CD4-positive, alpha-beta T cell treated with Interleukin-4 for 4 hours (primary cell): ENCODE results near the gene CDYL2.
A peak's percentile ranks its signal among the peaks of the same experiment; 100 is the strongest.

Experiments used
- DNase-seq: peaks from one replicate; pipeline ENCODE4 v3.0.0-alpha.2; 2020

CDYL2 gene

GRCh38 chr16:80667251-80667560, 137.2 kb downstream of the CDYL2 start:
- DNase-seq: no peak

- no peak for DNase-seq
These were observed 137.8 kb downstream of the CDYL2 start for GRCh38 chr16:80666378-80667250.

DNA sequence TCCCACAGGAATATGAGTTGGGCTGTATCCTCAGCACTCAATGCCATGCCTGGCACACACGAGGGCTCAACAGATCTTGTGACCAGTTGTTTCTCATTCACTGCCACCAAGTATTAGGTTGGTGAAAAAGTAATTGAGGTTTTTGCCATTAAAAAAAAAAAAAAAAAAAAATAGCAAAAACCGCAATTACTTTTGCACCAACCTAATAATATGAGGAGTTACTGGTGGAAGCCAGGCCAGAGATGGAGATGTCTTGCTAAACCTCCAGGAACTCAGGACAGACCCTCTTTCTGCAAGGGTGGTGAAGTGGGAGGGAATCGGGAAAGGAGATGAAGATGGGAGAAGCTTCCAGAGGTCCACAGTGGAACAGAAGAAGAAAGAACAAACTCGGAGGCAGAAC, 139.0 kb downstream of the CDYL2 start:
- no peak for DNase-seq

DNA sequence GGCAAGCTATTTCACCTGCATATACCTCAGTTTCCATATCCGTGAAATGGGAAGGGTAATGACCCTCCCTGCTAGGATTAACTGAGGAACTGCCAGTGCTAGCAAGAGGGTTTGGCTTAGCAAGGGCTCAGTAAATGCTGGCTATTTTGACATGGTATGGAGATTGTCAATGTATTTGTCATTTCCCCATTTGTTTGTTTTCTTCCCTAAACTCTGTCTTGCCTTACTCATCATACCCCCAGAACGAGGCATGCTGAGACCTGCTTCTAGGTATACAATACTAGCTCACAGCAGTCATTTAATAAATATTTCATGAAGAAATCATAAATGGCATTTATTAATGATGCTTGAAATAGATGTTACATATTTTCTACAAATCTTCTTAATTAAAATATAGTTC, 139.6 kb downstream of the CDYL2 start:
- DNase-seq: no peak

DNA sequence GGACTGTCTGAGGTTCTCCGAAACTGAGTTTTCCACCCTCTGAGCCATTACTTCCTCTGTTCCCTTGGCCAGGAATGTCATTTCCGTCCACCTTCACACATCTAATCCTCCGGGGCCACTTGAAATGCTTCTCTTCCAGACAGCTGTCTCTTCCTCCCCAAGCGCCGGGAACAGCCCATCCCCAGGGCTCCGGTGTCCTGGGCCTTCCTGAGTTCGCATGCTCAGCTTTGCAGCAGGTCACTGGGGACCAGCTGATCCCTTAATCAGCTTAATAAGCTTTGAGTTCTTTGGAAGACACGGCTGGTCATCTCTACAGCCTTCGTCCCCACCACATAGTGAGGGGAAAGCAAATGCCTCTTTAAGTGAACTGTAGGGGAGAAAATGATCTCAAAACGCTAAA, 140.2 kb downstream of the CDYL2 start:
- DNase-seq: no peak

- no peak for DNase-seq
These were observed 141.3 kb downstream of the CDYL2 start for GRCh38 chr16:80663078-80663477.

DNA sequence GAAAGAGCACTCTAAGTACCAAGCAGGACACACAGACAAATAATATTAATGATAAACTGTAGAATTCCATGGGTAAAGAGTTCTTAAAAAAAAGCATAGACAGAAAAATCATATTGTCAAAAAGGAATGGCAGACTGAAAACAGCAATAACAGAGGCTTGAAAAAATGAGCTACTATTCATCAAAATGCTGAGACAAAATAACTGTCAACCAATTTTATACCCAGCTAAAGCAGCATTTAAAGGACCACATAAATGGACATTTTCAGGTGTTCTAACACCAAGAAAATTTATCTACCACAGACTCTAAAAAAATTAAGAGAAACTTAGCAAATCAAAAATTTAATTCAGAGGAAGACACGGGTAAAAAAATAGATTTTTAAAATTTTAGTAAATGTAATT, 144.5 kb downstream of the CDYL2 start:
- no peak for DNase-seq

DNA sequence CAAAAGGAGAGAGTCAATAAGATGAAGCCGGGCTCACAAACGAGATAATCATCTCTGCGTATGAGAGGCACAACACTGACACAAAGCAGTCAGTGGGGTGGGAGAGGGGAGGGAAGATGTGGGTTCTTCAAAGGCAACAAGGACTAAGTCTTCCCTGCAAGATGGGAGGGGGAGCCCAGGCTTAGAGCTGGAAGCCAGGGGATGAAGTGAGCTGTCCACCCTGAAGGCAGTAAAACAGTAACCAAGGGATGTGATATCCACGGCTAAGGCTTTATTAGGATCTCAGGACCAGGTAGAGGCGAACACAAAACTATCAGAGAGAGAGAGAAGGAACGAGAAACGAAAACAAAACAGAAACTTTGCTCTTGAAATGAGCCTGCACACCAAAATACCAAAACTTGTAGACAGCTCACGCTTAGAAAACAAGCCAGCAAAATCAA, 147.7 kb downstream of the CDYL2 start:
- peak; percentile 46 for DNase-seq

DNA sequence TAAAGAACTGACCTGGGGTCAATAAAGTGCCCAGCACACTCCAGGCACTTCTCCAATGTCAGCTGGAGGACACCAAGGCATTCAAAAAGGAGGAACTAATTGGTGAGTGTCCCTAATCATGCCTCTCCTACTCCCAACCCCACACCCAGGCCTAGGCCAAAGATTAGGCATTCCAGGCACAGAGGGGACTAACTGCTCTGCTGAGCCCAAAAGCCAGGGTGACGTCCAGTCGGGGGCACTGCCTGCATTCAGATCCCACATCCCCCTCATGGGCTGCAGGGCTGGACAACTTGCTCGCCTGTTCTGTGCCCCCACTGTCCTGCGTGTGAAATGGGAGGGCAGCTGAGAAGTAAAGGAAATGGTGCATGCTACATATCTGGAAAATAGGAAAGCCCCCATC, 148.2 kb downstream of the CDYL2 start:
- no peak for DNase-seq

- no peak for DNase-seq
These were observed 148.6 kb downstream of the CDYL2 start for GRCh38 chr16:80655751-80656150.

- no peak for DNase-seq
These were observed 150.1 kb downstream of the CDYL2 start for GRCh38 chr16:80654094-80654862.

GRCh38 chr16:80652441-80652840, 152.0 kb downstream of the CDYL2 start:
- no peak for DNase-seq

GRCh38 chr16:80650281-80650680, 154.1 kb downstream of the CDYL2 start:
- DNase-seq: peak; percentile 15

GRCh38 chr16:80640316-80640715, 164.1 kb downstream of the CDYL2 start:
- no peak for DNase-seq

- no peak for DNase-seq
These were observed 164.8 kb downstream of the CDYL2 start for GRCh38 chr16:80639636-80640035.

DNA sequence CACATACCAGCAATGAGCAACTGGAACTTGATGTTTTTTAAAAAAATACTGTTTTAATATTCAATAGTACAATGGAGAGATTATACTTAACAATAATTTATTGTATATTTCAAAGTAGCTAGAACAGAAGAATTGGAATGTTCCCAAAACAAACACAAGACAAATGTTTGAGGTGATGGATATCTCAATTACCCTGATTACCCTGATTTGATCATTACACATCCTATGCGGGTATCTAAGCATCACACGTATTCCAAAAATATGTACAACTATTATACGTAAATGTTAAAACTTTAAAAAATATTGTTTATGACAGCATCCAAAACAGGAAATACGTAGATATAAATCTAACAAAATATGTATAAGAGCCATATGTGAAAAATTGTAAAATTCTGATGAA, 166.8 kb downstream of the CDYL2 start:
- no peak for DNase-seq

- no peak for DNase-seq
These were observed 172.8 kb downstream of the CDYL2 start for GRCh38 chr16:80631581-80631980.

GRCh38 chr16:80628254-80628653, 176.1 kb downstream of the CDYL2 start:
- DNase-seq: no peak

GRCh38 chr16:80627108-80627507, 177.3 kb downstream of the CDYL2 start:
- DNase-seq: no peak

DNA sequence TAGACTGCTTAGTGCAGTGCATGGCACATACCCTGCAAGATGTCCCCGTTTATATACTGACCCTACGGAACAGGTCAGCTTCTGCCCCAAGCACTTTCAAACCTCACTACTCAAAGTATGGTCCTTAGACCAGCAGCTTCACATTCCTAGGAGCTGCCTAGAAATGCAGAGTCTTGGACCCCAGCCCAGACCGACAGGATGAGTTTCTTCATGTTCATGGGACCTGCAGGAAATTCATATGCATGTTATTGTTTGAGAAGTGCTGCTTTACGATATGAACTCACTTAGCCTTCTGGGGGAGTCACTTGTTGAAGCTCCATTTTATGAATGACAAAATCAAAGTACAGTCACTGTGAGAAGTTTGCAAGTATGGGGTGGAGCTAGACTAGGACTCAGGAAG, 181.0 kb downstream of the CDYL2 start:
- DNase-seq: no peak

- DNase-seq: no peak
These were observed 182.4 kb downstream of the CDYL2 start for GRCh38 chr16:80622007-80622406.

DNA sequence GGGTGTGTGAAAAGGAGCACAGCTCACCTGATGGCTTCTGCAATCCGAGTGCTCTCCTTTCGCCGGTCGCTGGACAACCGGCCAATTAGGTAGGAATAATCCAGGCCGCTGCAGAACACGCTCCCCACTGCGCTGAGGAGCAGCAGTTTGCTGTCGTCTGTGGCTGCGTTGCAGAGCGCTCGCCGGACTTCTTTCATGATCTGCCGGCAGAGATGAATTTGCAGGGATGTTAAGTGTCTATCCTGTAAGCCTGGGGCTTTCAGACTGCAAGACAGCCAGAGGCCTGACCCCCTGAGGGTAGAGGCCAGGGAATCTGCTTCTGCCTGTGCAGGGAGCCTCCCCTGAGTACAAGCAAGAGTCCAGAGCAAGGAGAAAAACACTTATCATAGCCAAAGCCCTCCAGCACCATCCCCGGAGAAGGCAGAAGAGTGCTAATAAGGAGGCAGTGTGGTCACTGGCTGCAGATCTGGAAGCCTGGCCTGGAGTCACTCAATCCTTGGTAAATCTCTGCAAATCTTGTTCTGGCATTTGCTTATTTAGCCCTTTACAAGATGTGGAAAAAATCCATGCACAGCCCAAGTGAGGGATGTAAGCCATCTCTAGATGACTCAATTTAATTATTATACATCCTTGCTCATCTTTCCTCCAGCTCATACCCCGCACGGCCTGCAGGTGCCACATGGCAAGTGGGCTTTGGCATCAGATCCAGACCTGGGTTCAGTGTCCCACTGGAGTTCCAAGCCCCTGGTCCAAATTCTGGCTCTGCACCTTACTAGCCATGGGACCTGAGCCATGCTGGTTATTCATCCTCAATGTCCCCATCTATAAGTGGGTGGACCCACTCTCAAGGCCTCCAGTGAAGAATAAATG, 183.4 kb downstream of the CDYL2 start:
- DNase-seq: no peak

DNA sequence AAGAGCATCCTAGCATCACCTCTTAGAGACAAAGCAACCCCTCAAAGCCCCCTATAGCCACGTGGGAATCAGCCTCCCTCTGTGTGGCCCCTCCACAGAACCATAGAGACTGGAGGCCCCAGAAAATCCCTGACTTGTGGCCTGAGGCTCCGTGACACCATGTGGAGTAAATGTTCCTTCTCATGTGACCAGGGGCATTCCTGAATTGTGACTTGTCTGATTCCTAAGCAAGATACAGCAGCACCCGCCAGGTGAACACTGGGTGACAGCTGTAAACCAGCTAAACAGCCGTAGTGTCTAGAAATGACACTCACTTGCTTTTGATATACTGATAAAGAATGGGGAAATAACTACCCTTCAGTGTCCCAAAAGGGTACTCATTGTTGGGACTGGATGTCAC, 184.6 kb downstream of the CDYL2 start:
- no peak for DNase-seq
